DOHH2 (cell line): ENCODE measurements around the gene LHFPL6.

Experiments
- H3F3A ChIP-seq: fragments of 200-600 bp; sonication (generic), shearing (Covaris generic); 2 replicates; pipeline ENCODE4 v1.6.0; 2016; ENCODE audit warnings: antibody characterized with exemption, mild to moderate bottlenecking; ENCODE audit not compliant: control insufficient read depth, insufficient read depth
- H3K27ac ChIP-seq: fragments of 200-600 bp; sonication (generic); 2 replicates; pipeline ENCODE4 v1.5.1; 2014; ENCODE audit warnings: low read depth, mild to moderate bottlenecking, low read length, moderate library complexity
- H3K27me3 ChIP-seq: fragments of 200-600 bp; sonication (generic); 2 replicates; pipeline ENCODE4 v1.6.1; 2014; ENCODE audit warnings: mild to moderate bottlenecking, low read length, mixed read lengths; ENCODE audit not compliant: control insufficient read depth
- H3K36me3 ChIP-seq: fragments of 200-600 bp; sonication (generic); 2 replicates; pipeline ENCODE4 v1.6.1; 2014; ENCODE audit warnings: mild to moderate bottlenecking, low read length, moderate library complexity, mixed read lengths; ENCODE audit not compliant: control insufficient read depth
- H3K4me1 ChIP-seq: fragments of 200-600 bp; sonication (generic); 2 replicates; pipeline ENCODE4 v1.6.1; 2014; ENCODE audit warnings: mild to moderate bottlenecking, low read length, mixed read lengths; ENCODE audit not compliant: control insufficient read depth
- H3K4me2 ChIP-seq: fragments of 200-600 bp; sonication (generic); 2 replicates; pipeline ENCODE4 v1.6.0; 2014; ENCODE audit warnings: mild to moderate bottlenecking, low read length, moderate library complexity
- H3K4me3 ChIP-seq: fragments of 200-600 bp; sonication (generic); 2 replicates; pipeline ENCODE4 v1.5.1; 2014; ENCODE audit warnings: mild to moderate bottlenecking, low read length, mixed read lengths
- H3K79me2 ChIP-seq: fragments of 200-600 bp; sonication (generic); 2 replicates; pipeline ENCODE4 v1.6.1; 2014; ENCODE audit warnings: mild to moderate bottlenecking, low read length, mixed read lengths; ENCODE audit not compliant: control insufficient read depth
- H3K9me2 ChIP-seq: fragments of 200-600 bp; sonication (generic); replicated peaks from 2 replicates; pipeline ENCODE4 v1.6.1; 2014; ENCODE audit warnings: mild to moderate bottlenecking, low read length, mixed read lengths; ENCODE audit not compliant: control insufficient read depth
- H3K9me3 ChIP-seq: fragments of 200-600 bp; sonication (generic); 2 replicates; pipeline ENCODE4 v1.6.1; 2014; ENCODE audit warnings: antibody characterized with exemption, low read length, mixed read lengths; ENCODE audit not compliant: control insufficient read depth, insufficient read depth
- H4K20me1 ChIP-seq: fragments of 200-600 bp; sonication (generic); 2 replicates; pipeline ENCODE4 v1.6.0; 2014; ENCODE audit warnings: low read depth, mild to moderate bottlenecking, antibody characterized with exemption, low read length, moderate library complexity; ENCODE audit not compliant: control insufficient read depth, insufficient read depth
- CTCF ChIP-seq: fragments of 200-600 bp; sonication (generic); IDR thresholded peaks from one replicate; pipeline ENCODE4 v1.5.1; 2014; ENCODE audit warnings: antibody characterized with exemption, mild to moderate bottlenecking, low read depth, low read length; ENCODE audit not compliant: poor library complexity, severe bottlenecking
- EZH2phosphoT487 ChIP-seq: fragments of 200-600 bp; sonication (generic); IDR thresholded peaks from 2 replicates; pipeline ENCODE4 v1.6.1; 2017; ENCODE audit warnings: borderline replicate concordance, mild to moderate bottlenecking, antibody characterized with exemption, low read length, moderate library complexity, mixed read lengths

The LHFPL6 gene

DNA sequence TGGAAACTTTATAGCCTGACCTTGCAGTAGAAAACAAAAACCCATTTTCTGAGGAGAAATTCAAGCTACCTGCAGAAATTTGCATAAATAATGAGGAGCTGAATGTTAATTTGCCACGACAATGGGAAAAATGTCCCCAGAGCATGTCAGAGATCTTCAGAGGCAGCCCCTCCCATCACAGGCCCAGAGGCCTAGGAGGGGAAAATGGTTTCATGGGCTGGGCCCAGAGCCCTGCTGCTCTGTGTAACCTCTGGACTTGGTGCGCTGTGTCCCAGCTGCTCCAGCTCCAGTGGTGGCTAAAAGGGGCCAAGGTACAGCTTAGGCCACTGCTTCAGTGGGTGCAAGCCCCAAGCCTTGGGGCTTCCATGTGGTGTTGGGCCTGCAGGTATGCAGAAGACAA is 306.8 kb downstream of the LHFPL6 start:
- Histone ChIP-seq H3K27ac (no peak overlapping the region), H4K20me1 (no peaks in the 10 kb centered on the region), H3K9me2 (no peaks in the 10 kb centered on the region), H3K4me2 (no peak overlapping the region), H3K4me1 (no peaks in the 10 kb centered on the region), H3K79me2 (no peaks in the 10 kb centered on the region), H3F3A (no peaks in the 10 kb centered on the region), H3K27me3 (no peaks in the 10 kb centered on the region), H3K9me3 (peaks cover 13% of the 10 kb centered on the region; the same call in 1 of the 2 replicates), H3K36me3 (no peaks in the 10 kb centered on the region), H3K4me3 (no peak overlapping the region)
- TF ChIP-seq CTCF (no peak), EZH2phosphoT487 (no peak)
